GM18861 (cell line): ENCODE results near the gene KCNIP4.

Experiments
- ATAC-seq: cut with Tn5 transposase; IDR thresholded peaks from one replicate; pipeline ENCODE4 v1.9.1; 2021; ENCODE audit not compliant: unreplicated experiment

The KCNIP4 gene

GRCh38 chr4:20687864-20688263 lies 1260.7 kb downstream of the KCNIP4 start:
- no peak for ATAC-seq

GRCh38 chr4:20684852-20685763 lies 1263.5 kb downstream of the KCNIP4 start:
- ATAC-seq = no peak

- ATAC-seq = no peak
Observed at GRCh38 chr4:20683766-20684165, 1264.8 kb downstream of the KCNIP4 start.

GRCh38 chr4:20682853-20683252 lies 1265.7 kb downstream of the KCNIP4 start:
- no peak for ATAC-seq

GRCh38 chr4:20681271-20681670 lies 1267.3 kb downstream of the KCNIP4 start:
- no peak for ATAC-seq

- no peak for ATAC-seq
Observed at GRCh38 chr4:20680736-20681135, 1267.8 kb downstream of the KCNIP4 start.

GRCh38 chr4:20679951-20680350 lies 1268.6 kb downstream of the KCNIP4 start:
- no peak for ATAC-seq
